GM19238 (cell line): ENCODE results near the gene GADD45G.

Experiments used
- DNase-seq: peaks from one replicate; pipeline ENCODE4 v3.0.0; 2011; ENCODE audit warnings: low spot score; ENCODE audit not compliant: insufficient read length

The GADD45G gene, protein sequence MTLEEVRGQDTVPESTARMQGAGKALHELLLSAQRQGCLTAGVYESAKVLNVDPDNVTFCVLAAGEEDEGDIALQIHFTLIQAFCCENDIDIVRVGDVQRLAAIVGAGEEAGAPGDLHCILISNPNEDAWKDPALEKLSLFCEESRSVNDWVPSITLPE

DNA sequence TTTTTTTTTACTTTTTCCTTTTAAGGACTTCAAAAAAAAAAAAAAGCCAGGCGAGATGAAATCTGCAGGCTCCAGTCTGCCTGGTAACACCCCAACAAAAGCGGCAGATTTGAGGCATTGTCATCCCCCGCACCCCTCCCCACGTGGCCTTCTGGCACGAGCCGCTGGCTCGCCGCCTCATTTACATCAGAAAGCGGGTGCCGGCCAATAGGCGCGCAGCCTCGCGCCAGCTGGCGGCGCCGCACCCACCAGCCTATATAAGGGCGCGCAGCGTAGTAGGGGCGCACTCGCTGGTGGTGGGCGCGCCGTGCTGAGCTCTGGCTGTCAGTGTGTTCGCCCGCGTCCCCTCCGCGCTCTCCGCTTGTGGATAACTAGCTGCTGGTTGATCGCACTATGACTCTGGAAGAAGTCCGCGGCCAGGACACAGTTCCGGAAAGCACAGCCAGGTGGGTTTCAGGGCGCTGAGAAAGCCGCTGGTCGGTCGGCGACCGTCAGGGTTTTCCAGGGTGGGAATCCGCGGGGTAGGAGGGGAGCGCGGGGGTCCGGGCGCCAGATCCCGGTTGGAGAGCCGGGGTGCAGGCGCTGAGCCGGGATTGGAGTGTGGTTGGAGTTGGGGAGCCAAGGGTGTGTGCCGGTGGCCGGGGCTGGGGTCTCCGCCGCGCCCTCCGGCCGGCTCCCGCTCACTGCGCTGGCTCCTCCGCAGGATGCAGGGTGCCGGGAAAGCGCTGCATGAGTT, at the start of gene GADD45G:
TSS of gene GADD45G (plus strand) at position 284 of the 736 bp plus-strand sequence. CDS start at position 394, 110 bp downstream.
- DNase-seq: peak; percentile 58

DNA sequence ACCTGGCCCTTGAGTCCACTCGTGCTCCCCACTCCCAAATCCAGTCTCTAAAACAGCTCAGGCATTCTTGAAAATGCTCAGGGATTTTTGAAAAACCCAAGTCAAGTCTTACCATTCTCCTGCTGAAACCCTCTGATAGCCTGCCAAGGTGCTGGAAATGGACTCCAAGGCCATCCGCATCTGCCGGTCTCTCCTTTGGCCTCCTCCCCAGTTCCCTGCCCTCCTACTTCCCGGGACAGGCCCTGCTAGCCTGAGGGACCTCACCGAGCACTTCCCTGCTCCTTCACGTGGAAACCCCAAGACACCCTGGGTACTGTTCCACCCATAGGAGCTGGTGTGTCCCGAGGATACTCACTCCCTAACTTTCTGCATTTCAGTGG, 49.8 kb upstream of the GADD45G start:
- no peak for DNase-seq

DNA sequence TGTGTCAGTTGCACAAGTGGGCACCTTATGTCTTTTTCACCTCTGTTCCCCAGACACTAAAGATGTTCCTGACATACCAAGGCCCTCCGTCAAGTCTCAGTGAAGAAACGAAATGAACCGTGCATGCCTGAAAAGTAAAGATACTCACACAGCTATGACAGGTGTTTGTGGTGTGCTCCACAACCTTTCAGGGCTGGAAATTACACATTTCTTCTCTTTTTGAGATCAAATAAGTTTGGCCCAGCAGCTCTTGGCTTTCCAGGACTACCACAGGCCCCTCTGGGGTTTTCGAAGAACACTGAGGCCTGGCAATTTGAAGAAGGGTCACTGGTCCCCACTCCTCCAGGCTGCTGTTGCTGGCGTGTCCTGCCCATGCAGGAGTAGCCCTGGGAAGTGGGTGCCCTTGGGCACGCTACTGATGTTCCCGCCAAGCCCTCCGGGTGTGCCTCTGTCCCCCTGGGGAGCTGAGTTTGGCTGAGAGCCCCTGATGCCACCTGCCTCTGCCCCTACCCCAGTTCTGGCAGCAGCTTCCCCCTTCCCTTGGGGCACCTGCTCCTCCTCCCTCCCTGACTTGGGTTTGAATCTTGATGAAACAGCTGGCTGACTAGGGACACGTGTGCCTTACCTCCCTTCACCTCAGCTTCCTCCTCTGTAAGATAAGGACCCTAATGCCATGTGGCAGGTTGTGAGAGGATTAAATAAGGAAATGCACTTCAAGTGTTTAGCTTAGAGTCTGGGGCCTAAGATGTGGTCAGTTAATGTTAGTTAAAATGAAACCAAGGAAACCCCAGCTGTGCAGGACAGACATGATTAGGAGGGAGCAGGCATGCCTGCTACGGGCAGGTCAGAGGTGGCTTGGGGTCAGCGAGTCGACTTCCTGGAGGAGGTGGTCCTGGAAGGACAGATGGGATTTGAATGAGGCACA, 49.1 kb upstream of the GADD45G start:
- no peak for DNase-seq

DNA sequence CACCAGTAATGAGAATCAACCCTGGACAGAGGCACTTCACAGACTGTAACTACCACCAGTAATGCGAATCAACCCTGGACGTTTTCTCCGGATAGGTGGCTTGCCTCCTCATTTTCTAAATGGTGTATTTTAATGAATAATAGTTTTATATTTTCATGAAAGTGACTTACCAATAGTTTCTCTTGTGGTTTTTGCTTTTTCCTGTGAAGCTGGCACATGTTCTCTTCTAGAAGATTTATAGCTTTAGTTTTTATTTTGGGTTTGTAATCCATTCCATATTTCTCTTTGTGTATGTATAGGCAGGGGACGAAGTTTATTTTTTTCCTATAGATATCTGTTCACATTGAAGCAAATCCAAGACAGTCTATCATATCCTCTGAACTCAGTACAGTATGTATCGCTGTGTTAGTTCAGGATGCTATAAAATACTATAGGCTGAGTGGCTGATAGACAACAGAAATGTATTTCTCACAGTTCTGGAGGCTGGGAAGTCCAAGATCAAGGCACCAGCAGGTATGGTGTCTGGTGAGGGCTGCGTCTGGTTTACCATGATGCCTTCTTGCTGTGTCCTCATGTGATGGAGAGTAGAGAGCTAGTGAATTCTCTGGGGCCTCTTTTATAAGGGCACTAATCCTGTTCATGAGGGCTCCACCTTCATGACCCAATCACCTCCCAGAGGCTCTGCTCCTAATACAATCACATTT, 46.5 kb upstream of the GADD45G start:
- DNase-seq: no peak

DNA sequence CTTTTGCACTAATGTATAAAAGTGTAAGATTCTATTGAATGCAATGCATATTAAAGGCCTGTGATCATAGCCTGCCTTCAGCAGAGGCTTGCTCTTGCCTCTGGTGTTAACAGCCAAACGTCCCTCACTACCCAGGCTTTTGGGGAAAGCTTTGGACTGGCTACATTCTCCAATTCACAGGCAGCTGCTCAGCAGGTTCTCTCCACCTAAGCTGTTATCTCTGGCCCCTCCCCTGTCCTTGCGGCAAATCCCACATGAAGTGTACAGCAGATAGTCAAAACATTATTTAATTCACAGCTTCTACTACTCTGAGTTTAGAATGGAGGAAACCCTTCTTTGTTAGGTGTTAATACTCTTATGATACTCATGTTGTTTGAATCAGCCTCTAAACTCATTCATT, 45.9 kb upstream of the GADD45G start:
- DNase-seq: no peak

DNA sequence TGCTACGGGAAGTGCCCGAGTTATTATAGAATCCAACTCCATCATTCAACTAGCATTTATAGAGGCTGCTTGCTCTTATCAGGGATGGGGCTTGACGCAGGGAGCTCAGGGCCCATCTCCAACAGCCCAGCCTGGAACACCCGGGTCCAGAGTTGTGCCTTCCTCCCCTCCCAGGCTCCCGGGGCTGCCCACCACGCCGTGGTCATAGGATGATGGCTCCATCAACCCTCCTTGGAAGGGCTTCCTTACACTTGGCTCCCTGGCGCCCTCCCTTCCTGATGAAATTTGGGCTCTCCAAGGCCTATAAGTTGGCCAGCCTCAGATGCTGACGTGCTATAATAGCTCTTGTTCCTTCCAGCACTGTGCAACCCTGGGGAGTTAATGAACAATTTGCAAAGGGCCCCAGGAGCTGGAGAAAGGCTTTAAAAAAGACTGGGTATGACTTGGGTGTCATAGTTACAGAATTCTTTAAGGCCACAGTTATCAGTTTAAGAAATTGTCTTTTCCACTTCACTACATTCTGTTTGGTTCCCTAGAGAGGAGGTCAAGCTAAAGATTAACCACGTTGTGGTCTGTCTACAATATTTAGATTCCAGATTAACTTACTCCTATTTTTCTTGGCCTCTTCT, 42.5 kb upstream of the GADD45G start:
- DNase-seq: no peak

- DNase-seq: no peak
Observed at GRCh38 chr9:89563571-89564345, 41.1 kb upstream of the GADD45G start.

GRCh38 chr9:89564346-89564878, 40.4 kb upstream of the GADD45G start:
- DNase-seq: peak; percentile 37

- no peak for DNase-seq
Observed at GRCh38 chr9:89567649-89568048, 37.2 kb upstream of the GADD45G start.

GRCh38 chr9:89574309-89574708, 30.5 kb upstream of the GADD45G start:
- DNase-seq: no peak

GRCh38 chr9:89576404-89576839, 28.4 kb upstream of the GADD45G start:
- no peak for DNase-seq

DNA sequence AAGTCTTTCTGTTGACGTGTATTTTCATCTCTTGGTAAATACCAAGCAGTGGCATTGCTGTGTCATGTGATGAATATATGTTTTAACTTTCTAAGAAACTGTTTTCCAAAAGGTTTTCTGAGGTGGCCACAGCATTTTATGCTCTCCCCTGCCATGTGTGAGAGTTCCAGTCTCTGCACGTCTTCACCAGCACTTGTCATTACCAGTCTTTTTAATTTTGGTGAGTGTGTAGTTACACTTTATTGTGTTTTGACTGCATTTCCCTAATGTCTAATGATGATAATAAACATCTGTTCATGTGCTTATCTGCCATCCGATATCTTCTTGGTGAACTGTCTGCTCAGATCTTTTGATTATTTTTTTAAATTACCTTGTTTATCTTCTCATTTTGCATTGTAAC, 27.4 kb upstream of the GADD45G start:
- no peak for DNase-seq

GRCh38 chr9:89579741-89580385, 24.9 kb upstream of the GADD45G start:
- DNase-seq: no peak

GRCh38 chr9:89586311-89586710, 18.5 kb upstream of the GADD45G start:
- no peak for DNase-seq

DNA sequence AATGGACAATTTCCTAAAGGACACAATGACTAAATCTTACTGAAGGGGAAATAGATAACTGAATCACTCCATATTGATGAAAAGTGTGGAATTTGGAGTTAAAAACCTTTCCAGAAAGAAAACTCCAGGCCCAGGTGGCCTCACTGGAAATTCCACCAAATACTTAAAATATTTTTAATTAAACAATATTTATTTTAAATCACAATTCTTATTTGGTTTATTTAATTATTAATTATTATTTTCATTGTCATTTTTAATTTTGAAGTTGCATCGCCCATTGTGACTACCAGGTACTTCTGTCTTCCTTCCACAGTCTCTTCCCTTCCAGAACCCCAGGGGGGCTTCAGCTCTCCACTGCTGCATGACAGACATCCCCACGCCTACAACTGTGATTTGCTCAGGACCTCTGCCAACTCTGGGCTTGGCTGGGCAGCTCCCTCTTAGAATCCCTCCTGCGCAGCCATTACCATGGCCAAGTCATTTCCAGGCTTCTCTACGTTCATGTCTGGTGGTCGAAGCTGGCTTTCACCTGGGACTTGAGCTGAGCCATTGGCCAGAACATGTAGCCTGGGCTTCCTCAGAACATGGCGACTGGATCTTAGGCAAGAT, 16.4 kb upstream of the GADD45G start:
- DNase-seq: no peak

- DNase-seq: no peak
Observed at GRCh38 chr9:89590415-89590814, 14.4 kb upstream of the GADD45G start.

- no peak for DNase-seq
Observed at GRCh38 chr9:89591274-89592212, 13.3 kb upstream of the GADD45G start.
